Fibroblast of gingiva (primary cell): ENCODE measurements around the gene ARHGAP22.

Source experiments
- DNase-seq: peaks from one replicate; pipeline ENCODE4 v3.0.0-alpha.2; 2011; ENCODE audit warnings: low read depth

Gene ARHGAP22

DNA sequence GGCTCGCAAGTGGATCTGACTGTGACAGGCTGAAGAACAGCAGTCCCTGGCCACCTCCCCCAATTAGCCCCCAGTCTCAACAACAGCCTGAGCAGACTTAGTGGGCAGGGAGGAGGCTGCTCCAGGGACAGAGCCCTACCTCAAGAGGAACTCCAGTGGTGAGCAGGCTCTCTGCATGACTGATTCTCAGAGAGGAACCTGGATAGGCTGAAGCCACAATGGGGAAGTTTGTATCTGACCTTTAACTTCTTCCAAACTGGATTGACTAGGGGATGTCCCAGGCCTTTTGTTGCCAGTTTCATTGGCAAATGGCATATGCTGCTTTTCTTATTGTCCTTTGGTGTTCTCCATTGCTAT, 93.0 kb downstream of the ARHGAP22 start:
- no peak for DNase-seq

DNA sequence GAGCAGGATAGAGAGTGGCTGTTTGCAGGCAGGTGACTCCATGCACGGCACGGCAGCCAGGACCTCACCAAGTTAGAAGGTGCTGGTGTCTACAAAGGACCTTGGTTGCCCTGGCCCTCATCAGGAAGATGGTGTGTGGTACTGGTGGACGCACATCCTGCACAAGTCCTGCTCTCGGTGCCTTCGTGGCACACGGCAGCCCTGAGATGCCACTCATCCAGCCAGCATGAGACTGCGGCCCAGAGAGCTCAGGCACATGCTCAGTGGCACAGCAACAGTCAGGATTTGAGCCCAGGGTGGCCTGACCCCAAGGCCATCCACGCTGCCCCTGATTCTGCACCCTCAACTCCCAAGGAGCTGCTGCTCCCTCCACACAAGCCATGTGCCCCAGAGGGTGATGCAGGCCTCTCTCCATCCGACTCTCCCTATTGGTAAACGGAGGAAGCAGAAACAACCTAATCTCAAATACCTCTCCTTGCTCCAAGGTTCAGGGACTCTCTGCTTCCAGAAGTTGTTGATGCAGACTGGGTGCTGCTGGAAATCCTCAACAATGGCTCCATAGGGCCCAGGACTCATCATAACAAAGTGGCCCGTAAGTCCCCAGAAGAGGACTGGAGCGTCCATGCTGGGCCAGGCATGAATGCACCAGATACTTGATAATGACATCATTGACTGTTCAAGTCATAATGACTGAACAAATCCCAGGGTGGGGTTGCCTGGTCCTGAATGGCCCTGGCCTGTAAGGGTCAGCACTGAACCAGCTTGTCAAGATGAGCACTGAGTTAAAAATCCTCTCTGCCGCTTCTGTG, 93.6 kb downstream of the ARHGAP22 start:
- DNase-seq, result no peak

DNA sequence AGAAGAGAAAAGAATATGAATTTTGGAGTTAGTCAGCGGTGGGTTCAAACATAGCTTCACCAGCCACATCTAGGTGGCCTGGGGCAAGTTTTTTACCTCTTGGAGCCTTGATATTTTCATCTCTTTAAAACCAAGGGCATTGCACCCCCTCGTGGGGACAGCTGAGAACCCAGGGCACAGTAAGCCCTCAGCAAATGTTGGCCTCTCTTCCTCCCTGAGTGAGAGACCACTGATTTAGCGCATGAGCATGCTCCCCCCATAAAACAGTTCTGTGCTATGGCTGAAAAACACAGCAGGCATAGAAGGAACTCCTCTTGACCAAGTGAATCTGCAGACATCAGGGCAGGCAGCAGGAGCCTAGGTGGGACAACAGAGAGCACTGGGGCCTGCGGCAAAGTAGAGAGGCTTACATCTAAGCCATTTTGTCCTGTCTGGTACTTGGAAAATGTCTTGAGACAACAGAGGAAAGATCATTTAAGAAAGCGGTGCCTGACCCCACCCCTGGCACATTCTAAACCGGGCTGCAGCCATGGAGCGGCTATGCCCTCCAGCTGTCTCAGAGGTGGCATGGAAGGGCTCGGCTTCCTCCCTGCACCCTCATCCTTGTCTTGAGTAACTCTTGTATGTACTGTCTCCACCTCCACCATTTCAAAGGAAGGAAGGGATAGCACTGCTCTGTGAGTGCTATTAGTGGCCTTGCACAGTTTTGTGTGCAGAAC, 94.7 kb downstream of the ARHGAP22 start:
- DNase-seq, result no peak

DNA sequence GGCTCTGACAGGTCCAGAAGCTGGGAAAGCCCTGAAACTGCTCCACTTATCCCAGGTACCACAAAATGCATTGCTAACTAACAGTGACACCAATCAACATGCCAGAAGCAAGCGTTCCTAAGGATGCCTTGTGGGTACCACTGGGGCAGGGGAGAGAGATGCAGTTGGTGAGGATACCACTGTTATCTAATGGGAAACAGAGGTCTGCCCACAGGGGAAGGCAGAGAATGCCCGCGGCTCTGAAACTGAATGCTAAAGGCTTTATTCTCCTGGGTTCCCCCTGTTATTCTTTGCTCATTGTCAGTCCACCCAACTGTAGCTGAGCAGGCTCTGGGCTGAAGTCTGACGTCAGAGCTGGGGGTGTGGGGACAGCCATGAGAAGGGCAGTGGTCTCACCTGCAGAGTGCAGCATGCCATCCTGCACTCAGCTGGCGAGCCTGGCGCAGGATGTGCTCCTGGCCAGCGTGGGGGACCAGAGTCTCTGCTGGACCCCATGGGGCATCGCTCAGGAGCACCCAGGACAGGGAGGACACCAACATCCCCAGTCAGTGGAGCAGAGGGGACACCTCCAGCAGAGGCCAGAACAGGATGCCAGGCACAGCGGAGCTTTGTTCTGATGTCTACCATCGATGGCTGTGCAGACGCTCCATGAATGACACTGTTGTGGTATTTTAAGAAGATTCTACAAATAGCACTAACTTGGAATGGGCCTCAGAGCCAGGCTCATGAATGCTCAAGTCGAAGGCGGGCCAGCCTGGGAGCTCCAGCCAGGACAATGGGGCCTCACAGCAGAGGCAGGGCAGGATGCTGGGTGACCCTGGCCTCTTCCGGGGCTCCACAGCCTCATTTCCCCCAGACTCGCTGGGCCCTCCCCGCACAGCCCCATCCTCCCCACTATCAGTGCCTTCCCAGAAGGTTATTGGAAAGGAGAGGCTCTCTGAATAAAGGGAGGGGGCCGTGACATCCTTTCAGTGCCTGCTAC, 95.8 kb downstream of the ARHGAP22 start:
- DNase-seq, result no peak

DNA sequence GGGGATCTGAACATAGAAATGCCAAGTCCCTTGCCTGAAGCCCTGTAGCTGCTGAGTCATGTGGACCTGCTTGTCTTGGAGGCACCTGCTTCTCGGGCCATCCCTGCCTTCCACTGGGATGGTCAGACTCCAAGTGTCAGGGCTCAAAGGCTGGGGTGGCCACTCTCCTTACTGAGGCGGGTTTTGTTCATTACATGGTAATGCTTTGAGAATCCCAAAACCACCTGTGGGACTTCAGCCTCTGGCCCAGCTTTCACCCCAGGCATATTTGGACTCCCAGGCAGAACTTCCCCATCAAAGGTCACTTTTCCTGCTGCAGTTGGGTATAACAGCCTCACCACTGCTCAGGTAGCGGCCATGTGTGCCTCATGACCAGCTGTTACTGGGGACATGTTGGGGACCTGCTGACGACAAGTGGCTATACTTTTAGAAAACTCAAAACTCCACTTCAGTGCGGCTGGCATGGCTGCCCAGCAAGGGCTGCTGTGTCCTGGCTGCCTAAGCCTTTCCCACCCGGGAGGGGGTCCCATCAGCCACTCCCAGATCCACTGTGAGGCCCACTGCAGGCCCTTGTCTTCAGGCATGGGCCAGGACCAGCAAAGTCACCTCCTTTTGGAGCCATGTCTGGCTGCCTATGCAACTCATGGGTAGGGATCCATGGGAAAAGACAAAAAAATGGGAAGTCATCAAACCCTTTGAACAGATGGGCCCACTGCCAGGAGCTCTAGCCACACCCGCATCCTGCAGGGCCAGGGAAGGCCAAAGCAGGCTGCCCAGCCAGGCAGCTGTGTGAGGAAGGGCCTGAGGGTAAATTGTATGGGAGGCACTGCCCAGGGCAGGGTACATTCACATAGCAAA, 96.7 kb downstream of the ARHGAP22 start:
- DNase-seq, result no peak

DNA sequence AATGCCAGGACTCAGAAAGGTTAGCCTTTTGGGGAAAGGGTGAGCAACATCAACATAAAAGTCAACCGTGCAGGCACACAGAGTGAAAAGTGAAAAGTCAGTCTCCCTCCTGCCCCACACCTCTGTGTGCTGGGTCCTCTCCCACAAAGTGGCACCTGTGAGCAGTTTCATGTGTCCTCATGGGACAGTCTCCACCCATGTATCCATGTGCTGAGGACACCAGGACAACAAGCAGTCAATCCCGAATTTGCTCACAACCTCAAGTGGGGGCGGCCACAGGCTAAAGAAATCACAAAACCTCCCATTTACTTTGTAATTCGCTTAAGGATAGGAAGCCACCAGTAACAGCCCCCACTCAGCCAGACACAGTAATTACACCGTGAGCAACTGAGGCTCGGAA, 97.4 kb downstream of the ARHGAP22 start:
- no peak for DNase-seq

DNA sequence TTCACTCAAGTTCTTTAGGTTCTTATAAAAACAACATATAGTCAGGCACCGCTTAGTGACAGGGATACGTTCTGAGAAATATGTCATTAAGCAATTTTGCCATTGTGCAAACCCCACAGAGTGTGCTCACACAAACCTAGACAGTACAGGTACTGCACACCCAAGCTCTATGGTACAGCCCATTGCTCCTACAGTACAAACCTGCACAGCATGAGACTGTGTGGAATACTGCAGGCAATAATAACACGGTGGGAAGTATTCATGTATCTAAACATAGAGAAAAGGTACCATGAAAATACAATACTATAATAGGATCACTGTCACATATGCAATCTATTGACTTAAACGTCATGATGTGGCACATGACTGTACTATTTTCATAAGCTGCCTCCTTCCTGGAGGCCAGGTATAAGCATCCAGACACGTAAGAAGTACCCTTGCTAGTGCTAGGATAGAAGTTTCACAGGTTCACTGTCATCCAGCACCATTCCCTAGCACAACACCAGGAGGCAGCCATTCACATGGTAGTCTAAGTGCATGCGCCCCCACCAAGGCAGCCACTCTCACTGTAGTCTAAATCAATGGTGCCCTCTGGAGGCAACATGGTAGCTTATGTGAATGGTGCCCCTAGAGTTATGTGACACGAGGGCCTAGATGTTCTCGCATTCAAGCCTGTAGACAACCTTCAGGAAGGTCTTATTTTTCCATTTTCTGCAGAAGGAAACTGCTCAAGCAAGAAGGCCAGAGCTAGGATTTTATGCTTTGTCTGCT, 98.5 kb downstream of the ARHGAP22 start:
- no peak for DNase-seq

DNA sequence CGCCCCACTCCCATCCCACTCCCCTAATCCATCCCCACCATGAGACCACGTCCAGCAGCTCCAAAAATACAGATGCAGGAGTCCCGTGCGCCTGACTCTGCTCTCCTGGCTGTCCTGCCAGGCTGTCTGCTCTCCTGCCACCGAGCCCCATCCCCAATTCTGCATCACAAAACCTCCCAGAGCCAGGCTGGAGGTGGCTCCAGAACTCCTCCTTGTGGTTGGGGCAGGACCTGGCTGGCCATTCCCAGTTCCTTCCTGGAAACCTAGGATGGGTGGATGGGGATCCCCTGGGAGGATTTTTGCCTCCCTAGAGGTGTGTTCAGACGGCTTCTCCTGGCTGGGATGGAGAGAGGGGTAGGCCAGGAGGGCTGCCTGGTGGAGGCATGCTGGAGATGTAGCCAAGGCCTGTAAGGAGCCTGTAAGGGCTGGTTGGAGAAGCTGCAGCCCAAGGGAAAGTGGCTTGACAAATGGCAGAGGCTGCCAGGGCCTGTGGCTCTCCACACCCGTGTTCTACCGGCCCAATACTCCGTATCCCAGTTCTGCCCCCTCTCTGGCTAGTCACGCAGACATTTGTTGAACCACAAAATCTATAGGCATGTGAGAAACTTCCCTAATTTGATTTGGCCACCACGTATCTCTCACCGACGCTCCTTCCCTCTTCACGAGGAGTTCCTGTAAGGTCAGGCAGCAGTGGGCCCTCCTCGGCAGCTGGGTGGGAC, 99.3 kb downstream of the ARHGAP22 start:
- DNase-seq, result no peak

DNA sequence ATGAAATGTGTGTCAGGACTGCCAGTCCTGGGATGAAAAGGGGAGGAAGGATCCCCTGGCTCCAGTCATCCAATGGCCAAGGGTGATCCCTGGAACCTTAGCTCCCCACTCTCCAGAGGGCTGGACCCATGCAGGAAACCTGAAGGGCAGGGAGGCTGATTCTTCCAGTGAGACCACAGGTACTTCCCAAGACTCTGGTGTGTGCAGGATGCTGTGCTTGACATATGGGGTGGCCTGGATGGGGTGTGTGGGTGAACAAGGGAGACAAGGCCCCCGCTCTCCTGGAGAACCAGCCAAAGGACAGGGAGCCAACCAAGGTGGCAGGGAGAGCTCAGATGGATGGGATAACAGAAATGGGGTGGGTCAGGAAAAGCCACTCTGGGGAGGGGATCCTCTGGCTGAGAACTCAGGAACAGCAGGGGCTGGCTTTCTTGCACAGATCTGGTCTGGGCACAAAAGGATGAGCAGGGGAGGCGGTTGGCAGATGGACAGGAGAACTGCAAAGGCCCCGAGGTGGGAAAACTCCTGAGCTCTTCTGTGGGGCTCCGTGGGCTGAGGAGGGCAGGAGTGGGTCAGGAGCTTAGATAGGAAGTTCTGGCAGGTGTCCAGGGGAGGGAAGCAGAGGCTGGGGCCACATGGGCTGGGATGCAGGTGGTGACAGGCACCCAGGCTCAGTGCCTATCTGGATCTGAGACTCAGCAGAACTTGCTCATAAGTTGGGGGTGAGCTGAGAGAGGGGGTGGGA, 100.6 kb downstream of the ARHGAP22 start:
- DNase-seq, result no peak

DNA sequence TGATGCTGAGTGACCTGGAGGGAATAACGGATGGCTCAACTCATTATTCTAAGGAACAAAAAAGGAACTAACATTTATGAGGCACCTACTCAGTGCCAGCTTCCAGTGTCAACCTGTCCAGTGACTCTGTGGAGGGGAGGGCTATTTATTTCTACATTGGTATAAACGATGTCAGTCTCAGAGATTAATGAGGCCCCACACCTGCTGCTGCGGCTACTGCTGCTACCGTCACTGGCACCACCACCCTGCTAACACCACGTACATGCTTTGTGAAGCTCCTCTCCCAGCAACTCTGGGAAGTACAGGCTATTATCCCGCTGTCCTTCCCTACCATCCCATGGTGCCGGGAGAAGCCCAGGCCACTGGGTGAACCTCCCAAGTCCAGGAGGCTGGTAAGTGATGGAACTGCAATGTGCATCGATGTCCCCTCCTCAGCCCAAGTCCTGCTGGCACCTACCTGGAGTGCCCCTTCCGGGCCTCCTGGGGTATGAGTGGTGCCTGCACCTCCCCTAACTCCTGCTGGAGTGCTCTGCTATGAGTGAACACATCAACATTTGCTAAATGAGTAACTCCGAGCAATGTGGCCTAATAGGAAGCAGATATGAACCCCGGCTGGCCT, 101.5 kb downstream of the ARHGAP22 start:
- DNase-seq, result no peak

DNA sequence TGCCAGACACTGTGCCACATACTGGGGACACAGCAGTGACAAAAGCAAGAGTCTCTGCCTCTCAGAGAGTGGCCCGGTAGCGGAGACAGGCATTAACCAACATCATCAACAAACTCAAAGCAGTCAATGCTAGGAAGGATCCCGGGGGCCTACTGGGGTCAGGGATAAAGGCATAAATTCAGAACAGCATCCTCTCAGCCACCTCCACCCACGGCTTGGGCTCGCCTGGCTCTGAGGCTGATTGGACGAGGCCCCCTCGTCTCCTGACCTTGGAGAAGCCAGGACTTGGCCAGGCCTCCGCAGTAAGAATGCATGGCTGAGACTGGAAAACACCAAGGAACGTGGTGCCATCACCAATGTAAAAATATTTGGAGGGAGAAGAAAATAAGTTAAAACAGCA, 102.1 kb downstream of the ARHGAP22 start:
- DNase-seq, result no peak

DNA sequence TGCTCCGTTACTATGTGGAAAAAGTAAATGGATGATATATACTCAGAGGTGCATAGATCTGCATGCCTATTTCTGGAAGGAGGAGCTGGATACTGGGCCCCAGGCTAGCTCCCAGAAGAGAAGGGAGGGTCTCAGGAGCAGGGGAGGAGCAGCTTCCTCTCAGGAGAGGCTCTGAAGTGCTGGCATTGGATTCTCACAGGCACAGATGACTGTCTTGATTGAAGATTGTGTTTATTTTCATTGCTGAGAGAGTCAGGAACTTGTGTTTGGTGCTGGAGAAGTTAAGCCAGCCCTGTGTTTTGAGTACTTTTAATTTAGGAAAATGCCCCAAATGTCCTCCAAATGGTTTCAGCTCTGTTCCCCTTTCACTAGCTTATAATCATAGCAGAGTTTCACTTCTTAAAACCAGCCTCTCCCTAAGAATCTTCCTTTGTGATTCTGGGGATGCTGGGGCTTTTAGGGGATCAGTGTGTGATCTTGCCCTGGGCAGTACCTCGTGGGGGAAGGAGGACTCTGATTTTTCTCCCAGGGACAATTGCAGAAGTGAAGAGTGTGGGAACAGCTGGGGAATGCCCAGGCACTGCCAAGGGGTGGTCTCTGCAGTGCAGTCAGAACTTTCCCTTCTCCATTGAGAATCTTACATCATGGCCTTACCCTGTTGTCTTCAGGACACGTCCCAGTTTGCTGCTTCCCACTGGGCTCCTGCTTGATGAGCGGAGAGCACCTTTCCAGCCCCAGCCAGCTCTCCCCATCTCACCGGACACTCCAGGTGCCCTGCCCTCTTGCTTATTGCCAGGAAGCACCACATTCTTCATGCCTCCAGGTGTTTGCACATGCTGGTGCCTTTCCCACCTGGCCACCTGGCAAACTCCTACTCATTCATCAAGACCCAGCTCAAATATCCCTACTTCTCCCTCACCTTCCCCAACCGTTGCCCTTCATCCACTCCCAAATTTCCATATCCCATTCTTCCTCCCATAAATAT, 102.8 kb downstream of the ARHGAP22 start:
- DNase-seq, result no peak

DNA sequence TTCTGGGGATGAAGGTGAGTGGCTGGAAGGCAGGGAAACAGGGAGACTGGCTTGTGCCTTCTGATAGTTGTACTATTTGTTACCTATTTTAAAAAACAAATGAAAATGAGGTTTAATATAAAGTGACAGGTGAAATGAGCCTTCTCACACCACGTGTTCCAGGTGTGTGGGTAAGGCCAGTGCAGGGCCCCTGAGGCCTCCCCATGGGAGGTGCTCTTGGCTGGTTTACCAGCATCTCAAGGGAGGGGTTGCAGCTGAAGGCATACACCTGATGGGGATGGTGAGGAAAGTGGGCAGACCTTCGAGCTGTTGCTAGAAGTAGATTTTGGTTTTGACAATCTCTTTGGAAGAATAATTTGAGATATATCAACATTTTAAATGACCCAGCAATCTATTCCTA, 103.6 kb downstream of the ARHGAP22 start:
- DNase-seq, result no peak

DNA sequence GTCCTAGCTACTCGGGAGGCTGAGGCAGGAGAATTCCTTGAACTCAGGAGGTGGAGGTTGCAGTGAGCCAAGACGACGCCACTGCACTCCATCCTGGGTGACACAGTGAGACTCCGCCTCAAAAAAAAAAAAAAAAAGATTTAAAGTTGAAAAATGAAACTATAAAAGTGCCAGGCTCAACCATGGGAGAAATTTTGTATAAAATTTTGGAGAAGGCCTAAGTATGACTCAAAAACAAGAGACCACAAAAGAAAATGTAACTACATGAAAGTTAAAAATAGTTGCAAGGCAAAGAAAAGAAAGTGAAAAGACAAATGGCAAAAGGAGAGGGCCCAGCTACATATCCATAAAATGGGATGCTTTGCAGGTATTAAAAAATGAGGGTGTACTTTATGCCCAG, 104.1 kb downstream of the ARHGAP22 start:
- DNase-seq, result no peak

DNA sequence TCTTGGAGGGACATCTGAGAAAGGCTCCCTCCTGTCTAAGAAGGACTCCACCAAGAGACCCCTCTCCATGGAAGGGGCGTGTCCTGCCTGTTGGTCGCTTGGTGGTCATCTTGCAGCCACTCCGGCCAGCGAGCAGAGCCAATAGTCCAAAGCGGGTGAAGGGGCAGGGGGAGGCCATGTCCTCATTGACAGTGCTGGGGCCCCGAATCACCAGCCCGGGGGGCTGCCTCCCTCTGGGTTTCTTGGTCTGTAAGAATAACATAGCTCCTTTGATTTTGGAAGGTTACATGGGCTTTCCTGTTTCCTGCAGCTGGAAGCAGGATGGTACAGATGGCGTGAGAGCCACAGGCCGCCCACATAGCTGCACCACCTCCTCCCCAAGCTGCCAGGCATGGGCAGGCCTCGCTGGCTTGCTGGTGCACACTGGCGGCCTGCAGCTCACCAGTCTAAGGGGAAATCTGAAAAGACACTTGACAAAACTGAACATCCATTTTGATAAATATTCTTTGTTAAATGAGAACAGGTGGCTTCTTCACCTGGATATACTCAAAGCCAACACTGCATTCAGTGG, 105.8 kb downstream of the ARHGAP22 start:
- DNase-seq, result no peak

DNA sequence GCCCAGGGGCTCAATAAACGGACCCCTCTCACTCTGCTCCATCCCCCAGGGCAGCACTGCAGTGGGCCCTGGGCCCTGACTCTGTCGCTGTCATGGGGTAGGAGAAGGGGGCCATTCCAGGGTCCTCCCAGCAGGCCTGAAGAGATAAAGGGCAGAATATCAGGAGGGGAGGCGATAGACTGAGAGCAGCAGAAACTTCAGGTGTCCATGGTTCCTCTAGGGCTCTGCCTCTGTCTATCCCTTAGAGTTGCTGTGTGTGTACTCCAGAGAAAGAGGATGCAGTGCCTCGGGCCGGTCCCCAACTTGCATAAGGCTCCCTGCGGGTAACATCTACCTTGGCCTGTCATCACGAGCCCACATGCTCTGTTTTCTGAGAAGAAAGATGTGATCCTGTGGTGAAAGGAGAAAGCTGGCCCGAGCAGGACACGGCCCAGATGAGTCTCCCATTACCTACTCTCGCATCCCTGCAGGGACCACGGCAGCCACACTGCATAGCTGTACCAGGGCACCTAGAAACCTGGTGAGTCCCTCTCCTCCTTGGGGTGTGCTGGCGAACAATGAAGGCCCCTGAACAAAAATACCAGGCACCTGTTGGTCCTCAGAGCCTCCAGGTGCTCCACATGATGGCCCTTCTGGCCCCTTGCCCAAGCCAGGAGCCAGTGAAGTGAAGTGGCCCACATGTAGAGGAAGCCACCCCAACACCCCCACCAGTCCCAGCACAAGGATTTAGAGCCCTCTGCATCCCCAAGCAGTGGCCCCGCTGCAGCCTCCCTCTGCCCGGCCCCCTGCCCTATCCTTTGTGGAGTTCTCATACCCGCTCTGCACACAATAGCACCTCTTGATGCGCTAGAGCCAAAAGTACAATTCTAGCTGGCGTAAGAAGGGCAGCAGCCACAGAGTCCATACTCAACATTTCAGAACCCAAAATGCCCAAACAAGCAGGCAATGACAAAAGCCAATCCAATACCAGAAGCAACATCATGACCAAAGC, 106.8 kb downstream of the ARHGAP22 start:
- DNase-seq, result no peak
